ENCODE results near the gene DIO1.

The DIO1 gene

GRCh38 chr1:53943490-53944043 lies 49.6 kb downstream of the DIO1 start:
- no peak for FAIRE-seq

GRCh38 chr1:53944469-53945182 lies 50.6 kb downstream of the DIO1 start:
- FAIRE-seq: no peak

- FAIRE-seq: no peak
Observed at GRCh38 chr1:53945183-53945432, 51.1 kb downstream of the DIO1 start.

- no peak for FAIRE-seq
Observed at GRCh38 chr1:53945433-53946251, 51.7 kb downstream of the DIO1 start, which contains the start of gene IFT25. Gene IFT25 (minus strand): TSS chr1:53945699. CDS start chr1:53940082, 5,617 bp downstream.

- no peak for FAIRE-seq
Observed at GRCh38 chr1:53946252-53947171, 52.5 kb downstream of the DIO1 start, which contains the start of gene LRRC42. Gene LRRC42 (plus strand): TSS chr1:53946350. CDS start chr1:53952000, 5,650 bp downstream.

GRCh38 chr1:53947172-53947907 lies 53.4 kb downstream of the DIO1 start:
- FAIRE-seq: no peak

- no peak for FAIRE-seq
Observed at GRCh38 chr1:53948291-53948690, 54.3 kb downstream of the DIO1 start.

GRCh38 chr1:53949023-53949990 lies 55.3 kb downstream of the DIO1 start:
- FAIRE-seq: no peak

GRCh38 chr1:53951697-53952096 lies 57.7 kb downstream of the DIO1 start:
- FAIRE-seq: no peak

- no peak for FAIRE-seq
Observed at GRCh38 chr1:53954128-53954527, 60.1 kb downstream of the DIO1 start.

- FAIRE-seq: no peak
Observed at GRCh38 chr1:53956308-53957168, 62.6 kb downstream of the DIO1 start.

- no peak for FAIRE-seq
Observed at GRCh38 chr1:53957194-53957818, 63.3 kb downstream of the DIO1 start.

- FAIRE-seq: no peak
Observed at GRCh38 chr1:53959664-53960250, 65.8 kb downstream of the DIO1 start.
